K562 (cell line): Measurements from ENCODE around the gene RFWD3. TPM values are rescaled to one million over a fixed set of nuclear protein-coding genes. Genes with fewer than 3 reads are reported as not detected.

Experiments used
- ARID4B ChIP-seq: sonication (generic); formaldehyde crosslinking; IDR thresholded peaks from 2 replicates; pipeline ENCODE4 v1.8.0; 2022; ENCODE audit warnings: mild to moderate bottlenecking, missing genetic modification reagents
- BACH1 ChIP-seq: fragments of 200-800 bp; sonication (Bioruptor generic); IDR thresholded peaks from 2 replicates; pipeline ENCODE4 v1.6.1; 2016; ENCODE audit warnings: missing genetic modification characterization, missing compliant biosample characterization
- BDP1 ChIP-seq: IDR thresholded peaks from 3 replicates; pipeline ENCODE4 v1.6.1; 2011; ENCODE audit not compliant: insufficient read length, insufficient read depth
- GTF2B ChIP-seq: IDR thresholded peaks from 2 replicates; pipeline ENCODE4 v1.6.1; 2011; ENCODE audit not compliant: insufficient read length; ENCODE audit errors: extremely low read depth
- HDAC2 ChIP-seq: fragments of 450-650 bp; IDR thresholded peaks from 2 replicates; pipeline ENCODE4 v1.6.1; 2016; ENCODE audit warnings: mild to moderate bottlenecking
- POLR2G ChIP-seq: fragments of 200-400 bp; formaldehyde crosslinking; IDR thresholded peaks from 2 replicates; pipeline ENCODE4 v1.6.1; 2017; ENCODE audit warnings: low read depth, mild to moderate bottlenecking, antibody characterized with exemption, low read length, moderate library complexity
- RERE ChIP-seq: sonication (generic); formaldehyde crosslinking; IDR thresholded peaks from 2 replicates; pipeline ENCODE4 v1.8.0; 2023; ENCODE audit warnings: missing genetic modification reagents, mild to moderate bottlenecking, borderline replicate concordance
- TAF7 ChIP-seq: fragments of 450-650 bp; IDR thresholded peaks from 2 replicates; pipeline ENCODE4 v1.6.1; 2016; ENCODE audit warnings: missing genetic modification characterization, missing compliant biosample characterization
- TRIM25 ChIP-seq: fragments of 450-650 bp; IDR thresholded peaks from 2 replicates; pipeline ENCODE4 v1.7.0; 2016; ENCODE audit warnings: borderline replicate concordance
- WHSC1 ChIP-seq: IDR thresholded peaks from one replicate; pipeline ENCODE4 v1.6.1; 2012; ENCODE audit warnings: low read length, control low read depth, inconsistent platforms
- ZNF212 ChIP-seq: fragments of 450-650 bp; formaldehyde crosslinking; IDR thresholded peaks from 2 replicates; pipeline ENCODE4 v1.4.0; 2020; ENCODE audit warnings: mild to moderate bottlenecking
- ZNF764 ChIP-seq: fragments of 250-450 bp; sonication (Bioruptor Pico); IDR thresholded peaks from 2 replicates; pipeline ENCODE4 v1.4.0; 2020; ENCODE audit warnings: low read depth, mild to moderate bottlenecking, moderate library complexity
- polyA plus RNA-seq, 8 experiments: library from polyadenylated mRNA; depleted of rRNA in 4 of 8; stranded (reverse) in 5 of 8; unstranded in 3 of 8; fragments of >200 nt; fragmentation: Nextera tagmentation in 2 of 8; fragmentation: Illumina TruSeq in 1 of 8; extraction: Ambion mirVana in 2 of 8; extraction: Trizol in 1 of 8; gene quantifications; 2 replicates each; pipeline versions ENCODE4 v1.2.1 to v1.2.3, GENCODE V29; 2011 to 2014; ENCODE audit warnings: inconsistent platforms in 1 of 8, missing spikeins in 1 of 8
- total RNA-seq, 7 experiments: library from RNA; depleted of rRNA in 6 of 7; stranded (reverse); fragments of >200 nt in 6 of 7; fragmentation: Illumina TruSeq in 2 of 7; extraction: Trizol in 2 of 7; gene quantifications; 2 replicates each; pipeline versions ENCODE4 v1.2.1 to v1.2.3, GENCODE V29; 2011 to 2021; ENCODE audit warnings: low replicate concordance in 1 of 7

Gene RFWD3
- total and polyA plus RNA-seq, 9 of the 15 experiments (the other 6 are each of a cell fraction or from before 2014, with no cell fraction given) = 20.8 to 121 (median 79.0) TPM

- TF ChIP-seq RERE (no peak), WHSC1 (no peak), ZNF764 (CRISPR knock-in tag) (no peak), GTF2B (no peak), ZNF212 (CRISPR knock-in tag) (no peak), HDAC2 (no peak), ARID4B (no peak), POLR2G (no peak), TAF7 (tag) (no peak), BACH1 (tag) (no peak), BDP1 (no peak), TRIM25 (0 out of 2 replicates have a peak, but pooled peaks have one; percentile 40)
Observed at GRCh38 chr16:74607310-74607961, 59.2 kb downstream of the RFWD3 start (continued).
